Measurements from ENCODE around the gene FN3KRP. TPM values are rescaled to one million over a fixed set of nuclear protein-coding genes. Genes with fewer than 3 reads are reported as not detected.
"Not testable (repeated sequence)": the region's sequence is repeated elsewhere in the genome, so short reads cannot be mapped to it uniquely, and the experiment has no call there.

Gene FN3KRP
- total RNA-seq, 4 donors from 2014 or later = 9.3 to 122 (median 16.2) TPM

DNA sequence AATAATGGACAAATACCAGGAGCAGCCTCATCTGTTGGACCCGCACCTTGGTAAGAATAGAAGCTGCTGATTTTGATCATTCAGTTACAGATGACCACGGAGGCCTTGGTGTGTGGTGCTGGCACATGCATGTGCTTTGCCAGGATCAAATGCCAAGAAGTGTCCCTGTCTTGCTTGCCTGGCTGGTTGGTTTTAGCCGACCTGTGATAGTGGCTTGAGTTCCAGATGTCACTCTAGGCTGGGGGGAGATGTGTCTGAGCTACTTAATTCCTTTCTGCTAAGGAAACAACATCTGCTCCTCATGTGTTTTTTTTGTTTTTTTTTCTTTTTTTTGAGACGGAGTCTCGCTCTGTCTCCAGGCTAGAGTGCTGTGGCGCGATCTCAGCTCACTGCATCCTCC is 39.7 kb downstream of the FN3KRP start:
- no peaks in the 10 kb centered on the region for H3K36me3 ChIP-seq
- H3K9me3 ChIP-seq = no peaks in the 10 kb centered on the region
- no peaks in the 10 kb centered on the region for H3K27me3 ChIP-seq
- WGBS, 2 donors = 92 to 93% methylated on average over 7 of the region's 7 CpGs
- TF ChIP-seq CTCF (IDR thresholded peaks at IDR 0.05) = no peak
- TF ChIP-seq POLR2A (IDR thresholded peaks at IDR 0.05) = no peak
- no peak overlapping the region for H3K4me3 ChIP-seq (replicated peaks in 1 of 3)
- H3K4me1 ChIP-seq = peaks cover 8 to 11% of the 10 kb centered on the region in 2 donors
- H3K27ac ChIP-seq = no peak overlapping the region
- intact Hi-C loops (cut with DNase I) = no loop called here
- no peak for DNase-seq

- Histone ChIP-seq H3K4me1 (no peaks in the 10 kb centered on the region), H3K27ac (no peak overlapping the region), H3K4me3 (replicated peaks in 1 of 3) (no peak overlapping the region), H3K9me3 (no peaks in the 10 kb centered on the region), H3K36me3 (peaks cover 6 to 9% of the 10 kb centered on the region in 2 donors), H3K27me3 (no peaks in the 10 kb centered on the region)
- WGBS, 2 donors = 77 to 91% methylated on average over 13 of the region's 13 CpGs
- no peak for DNase-seq
- TF ChIP-seq CTCF (IDR thresholded peaks at IDR 0.05) (no peak), POLR2A (IDR thresholded peaks at IDR 0.05) (no peak)
- intact Hi-C loops (cut with DNase I) = loop anchor here (5.0 kb wide), 1 partner anchor 98 kb away; no protein-coding TSS in a partner anchor
These were observed 48.9 kb downstream of the FN3KRP start for GRCh38 chr17:82765371-82765770.

DNA sequence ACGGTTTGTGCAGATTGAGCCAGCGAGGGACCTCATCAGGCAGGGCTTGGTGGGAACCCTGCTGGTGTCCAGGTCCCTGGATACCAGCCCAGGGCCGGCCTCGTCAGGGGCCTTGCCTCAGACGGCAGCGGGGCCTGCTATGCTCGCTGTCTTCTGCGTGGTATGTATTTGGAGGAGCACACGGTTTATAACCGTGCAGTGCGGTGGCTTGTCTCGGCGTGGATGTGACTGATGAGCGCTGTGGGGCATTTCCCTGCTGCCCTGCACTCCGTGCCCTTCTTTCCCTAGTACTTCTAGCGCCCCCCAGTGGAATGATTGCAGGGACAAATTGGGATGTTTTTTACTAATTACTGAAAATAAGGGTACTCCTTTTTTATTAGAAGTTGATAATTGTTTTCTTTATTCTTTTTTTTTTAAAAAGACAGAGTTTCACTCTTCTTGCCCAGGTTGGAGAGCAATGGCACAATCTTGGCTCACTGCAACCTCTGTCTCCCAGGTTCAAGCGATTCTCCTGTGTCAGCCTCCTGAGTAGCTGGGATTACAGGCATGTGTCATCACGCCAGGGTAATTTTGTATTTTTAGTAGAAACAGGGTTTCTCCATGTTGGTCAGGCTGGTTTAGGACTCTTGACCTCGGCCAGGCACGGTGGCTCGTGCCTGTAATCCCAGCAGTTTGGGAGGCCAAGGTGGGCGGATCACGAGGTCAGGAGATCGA is 50.7 kb downstream of the FN3KRP start:
- Histone ChIP-seq H3K4me1 (no peaks in the 10 kb centered on the region), H3K27ac (no peak overlapping the region), H3K27me3 (no peaks in the 10 kb centered on the region), H3K36me3 (peaks cover 6 to 9% of the 10 kb centered on the region in 2 donors), H3K4me3 (replicated peaks in 1 of 3) (no peak overlapping the region), H3K9me3 (no peaks in the 10 kb centered on the region)
- DNase-seq = peak in 1 of 2 donors; percentile 30
- WGBS, 2 donors = 79 to 84% methylated on average over 24 of the region's 24 CpGs
- TF ChIP-seq POLR2A (IDR thresholded peaks at IDR 0.05) = no peak
- TF ChIP-seq CTCF (IDR thresholded peaks at IDR 0.05) = peak in 3 of 6 experiments; percentile 22 to 44 (median 36)
- intact Hi-C loops (cut with DNase I) = loop anchor here (5.0 kb wide), 1 partner anchor 100 kb away; no protein-coding TSS in a partner anchor

DNA sequence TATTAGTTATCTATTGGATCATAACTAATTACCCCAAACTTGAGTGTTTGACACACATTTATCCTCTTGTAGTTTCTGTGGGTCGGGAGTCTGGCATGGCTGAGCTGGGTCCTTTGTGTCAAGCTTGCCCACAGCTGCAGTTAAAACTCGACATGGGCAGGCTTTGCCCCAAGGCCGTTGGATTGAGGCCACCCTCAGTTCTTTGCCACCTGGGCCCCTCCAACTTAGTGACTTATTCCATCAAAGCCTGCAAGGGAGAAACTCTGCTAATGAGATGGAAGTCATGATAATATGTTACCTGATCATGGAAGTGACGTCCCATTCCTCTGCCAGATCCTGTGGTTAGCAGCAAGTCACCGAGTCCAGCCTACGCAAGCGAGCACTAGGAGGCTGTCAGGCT is 52.5 kb downstream of the FN3KRP start:
- Histone ChIP-seq H3K27me3 (no peaks in the 10 kb centered on the region), H3K27ac (no peak overlapping the region), H3K4me3 (replicated peaks in 1 of 3) (no peak overlapping the region), H3K36me3 (peaks cover 6 to 9% of the 10 kb centered on the region in 2 donors), H3K9me3 (no peaks in the 10 kb centered on the region), H3K4me1 (no peaks in the 10 kb centered on the region)
- WGBS, 2 donors = 96 to 100% methylated on average over 5 to 7 of the region's 7 CpGs
- TF ChIP-seq CTCF (IDR thresholded peaks at IDR 0.05) (no peak), POLR2A (IDR thresholded peaks at IDR 0.05) (no peak)
- no peak for DNase-seq
- intact Hi-C loops (cut with DNase I) = loop anchor here (5.0 kb wide), 1 partner anchor 102 kb away; no protein-coding TSS in a partner anchor

DNA sequence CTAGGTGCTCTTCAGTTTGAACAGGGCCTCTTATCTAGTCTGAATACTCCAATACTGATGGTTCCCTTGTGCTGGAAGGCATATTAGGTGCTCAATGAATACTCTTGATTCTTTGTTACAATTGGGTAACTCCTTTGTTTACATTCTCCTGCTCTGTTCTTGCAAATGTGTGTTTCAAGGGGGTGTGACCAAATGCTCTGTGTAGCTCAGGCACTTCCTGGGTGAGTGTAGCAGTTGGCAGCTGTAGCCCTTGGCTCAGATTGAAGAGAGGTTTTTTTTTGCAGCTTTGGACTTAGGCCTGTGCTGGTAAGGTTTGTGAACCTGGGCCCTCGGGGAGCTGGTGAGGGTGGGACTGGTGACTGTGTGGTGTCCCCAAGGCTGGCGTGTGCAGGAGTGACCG is 55.5 kb downstream of the FN3KRP start:
- no peaks in the 10 kb centered on the region for H3K27me3 ChIP-seq
- no peaks in the 10 kb centered on the region for H3K9me3 ChIP-seq
- intact Hi-C loops (cut with DNase I) = loop anchor here (10.0 kb wide), 1 partner anchor 417 kb away; the partner anchor contains the start of gene TEX19
- DNase-seq = peak in 1 of 2 donors; percentile 42
- TF ChIP-seq POLR2A (IDR thresholded peaks at IDR 0.05) = no peak
- 87% methylated on average over 3 of the region's 3 CpGs; no CpG with 5 or more reads in 1 of the 2 donors for WGBS, 2 donors
- peaks cover 5 to 8% of the 10 kb centered on the region in 2 donors for H3K4me1 ChIP-seq
- H3K4me3 ChIP-seq (replicated peaks in 1 of 3) = no peak overlapping the region
- no peak overlapping the region for H3K27ac ChIP-seq
- H3K36me3 ChIP-seq = peaks cover 0 to 6% of the 10 kb centered on the region in 2 donors

DNA sequence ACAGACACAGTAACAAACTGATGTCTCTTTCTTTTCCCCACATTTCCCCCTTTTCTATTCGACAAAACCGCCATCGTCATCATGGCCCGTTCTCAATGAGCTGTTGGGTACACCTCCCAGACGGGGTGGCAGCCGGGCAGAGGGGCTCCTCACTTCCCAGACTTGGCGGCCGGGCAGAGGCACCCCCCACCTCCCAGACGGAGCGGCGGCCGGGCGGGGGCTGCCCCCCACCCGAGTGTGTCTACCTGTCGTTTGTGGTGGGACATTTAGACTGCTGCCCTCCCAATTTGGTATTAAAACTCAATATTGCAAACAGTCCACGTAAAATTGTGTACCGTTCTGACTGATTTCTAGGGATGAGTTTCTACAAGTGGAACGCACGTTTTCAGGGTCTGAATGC is 58.0 kb downstream of the FN3KRP start:
- H3K36me3 ChIP-seq; H3K27me3 ChIP-seq; DNase-seq; H3K4me3 ChIP-seq (replicated peaks in 1 of 3); H3K4me1 ChIP-seq; H3K9me3 ChIP-seq; H3K27ac ChIP-seq: not testable (repeated sequence)
- WGBS, 2 donors = 81 to 85% methylated on average over 19 of the region's 19 CpGs
- intact Hi-C loops (cut with DNase I) = loop anchor here (10.0 kb wide), 1 partner anchor 420 kb away; the partner anchor contains the start of gene TEX19

Measured in thyroid gland (tissue), 4 donors.